HT1080 (cell line): Measurements from ENCODE around the gene PCCA. TPM values are rescaled to one million over a fixed set of nuclear protein-coding genes. Genes with fewer than 3 reads are reported as not detected.
A peak's percentile ranks its signal among the peaks of the same experiment; 100 is the strongest.
"Not testable (repeated sequence)": the region's sequence is repeated elsewhere in the genome, so short reads cannot be mapped to it uniquely, and the experiment has no call there.

ENCODE experiments used
- DNase-seq: peaks from one replicate; pipeline ENCODE4 v3.0.0-alpha.2; 2015; ENCODE audit warnings: low read depth
- total RNA-seq: library from RNA; depleted of rRNA; stranded (reverse); fragments of >200 nt; shearing (Covaris generic); gene quantifications from 2 replicates; pipeline ENCODE4 v1.2.3, GENCODE V29; 2014

PCCA gene
- total RNA-seq, 1 experiment from 2014 or later, result 17.0 TPM

DNA sequence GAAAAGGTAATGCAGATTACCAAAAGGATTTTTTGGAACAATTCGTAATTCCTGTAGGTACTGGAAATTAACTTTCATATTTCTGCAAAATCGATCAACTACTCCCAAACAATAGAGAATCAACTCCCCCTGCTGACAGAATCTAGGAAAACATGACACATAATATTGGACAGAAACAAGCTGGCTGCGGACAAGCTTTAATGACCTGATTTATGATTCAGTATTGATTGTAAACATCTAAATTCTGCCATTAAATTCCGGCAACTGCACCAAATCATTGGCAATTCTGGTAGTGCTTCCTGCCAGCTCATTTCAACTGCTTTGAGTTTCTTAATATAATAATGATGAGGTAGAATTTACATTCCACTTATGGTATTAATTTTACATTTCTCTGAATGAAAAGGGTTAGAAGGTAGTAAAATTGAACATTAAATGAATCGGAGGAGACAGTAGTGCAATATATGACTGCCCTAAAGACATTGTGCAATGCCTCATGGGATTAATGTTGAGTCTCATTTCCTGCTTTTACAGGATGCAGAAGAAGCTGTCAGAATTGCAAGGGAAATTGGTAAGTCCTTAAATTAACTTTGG lies 146.5 kb downstream of the PCCA start:
- DNase-seq, result peak; percentile 39

DNA sequence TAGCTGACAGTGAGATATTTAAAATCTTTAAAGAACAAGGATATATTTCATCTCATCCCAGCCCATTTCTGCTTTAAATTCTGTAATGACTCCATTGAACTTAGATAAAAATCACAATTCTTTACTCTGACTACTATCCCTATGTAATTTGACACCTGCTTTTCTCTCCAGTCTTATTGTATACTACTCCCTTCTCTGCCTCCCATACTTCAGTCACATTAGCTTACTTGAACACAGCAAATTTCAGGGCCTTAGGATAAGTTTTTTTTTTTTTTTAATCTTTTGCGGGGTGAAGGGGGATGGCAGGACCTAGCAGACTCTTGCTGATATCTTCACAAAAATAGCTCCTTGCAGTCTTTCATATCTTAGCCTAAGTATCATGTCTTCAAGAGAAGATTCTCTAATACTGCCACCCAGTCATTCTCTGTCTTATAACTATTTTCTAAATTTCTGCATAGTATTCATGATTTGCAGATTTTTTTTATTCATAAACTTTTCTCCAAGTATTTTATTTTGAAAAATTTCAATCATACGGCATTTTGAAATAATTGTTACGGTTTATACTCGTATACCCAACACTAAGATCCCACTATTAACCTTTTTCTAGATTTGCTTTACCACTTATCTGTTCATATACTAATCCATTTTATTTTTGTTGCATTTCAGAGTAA lies 151.4 kb downstream of the PCCA start:
- DNase-seq, result no peak

DNA sequence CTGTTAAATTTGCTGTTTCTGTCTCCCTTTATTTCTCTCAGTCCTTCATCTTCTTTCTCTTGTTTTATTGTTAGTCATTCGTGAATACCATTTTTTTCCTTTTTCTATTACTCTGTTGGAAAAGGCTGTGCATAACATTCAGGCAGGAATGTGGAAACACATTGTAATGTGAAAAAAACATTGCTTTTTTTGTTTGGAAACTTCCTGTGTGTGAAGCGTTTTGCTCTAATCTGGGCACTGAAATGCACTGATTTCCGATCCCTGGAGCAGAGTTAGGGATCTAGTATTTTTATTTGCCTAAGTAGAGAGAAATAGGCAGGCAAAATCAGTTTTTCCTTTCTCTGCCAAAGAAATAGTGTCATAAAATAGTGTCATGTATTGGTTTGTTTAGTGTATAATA lies 155.5 kb downstream of the PCCA start:
- DNase-seq, result no peak

DNA sequence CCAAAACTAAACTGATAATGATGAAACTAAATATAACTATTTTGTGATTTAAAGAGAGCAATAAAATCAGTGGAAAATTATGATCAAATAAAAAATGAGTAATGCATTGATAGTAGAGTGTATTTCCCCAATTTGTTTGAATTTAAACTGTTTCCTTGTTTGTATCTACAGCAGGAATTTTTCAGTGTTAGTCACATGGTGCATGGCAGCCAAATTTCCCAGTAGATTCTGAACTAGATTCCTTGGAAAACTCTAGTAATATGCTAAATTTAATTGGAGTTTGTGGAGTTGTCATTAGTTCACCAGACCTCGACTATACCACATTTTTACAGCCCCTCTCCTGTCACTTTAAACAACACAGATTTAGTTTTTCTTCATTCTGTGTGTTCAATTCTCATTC lies 156.2 kb downstream of the PCCA start:
- no peak for DNase-seq

DNA sequence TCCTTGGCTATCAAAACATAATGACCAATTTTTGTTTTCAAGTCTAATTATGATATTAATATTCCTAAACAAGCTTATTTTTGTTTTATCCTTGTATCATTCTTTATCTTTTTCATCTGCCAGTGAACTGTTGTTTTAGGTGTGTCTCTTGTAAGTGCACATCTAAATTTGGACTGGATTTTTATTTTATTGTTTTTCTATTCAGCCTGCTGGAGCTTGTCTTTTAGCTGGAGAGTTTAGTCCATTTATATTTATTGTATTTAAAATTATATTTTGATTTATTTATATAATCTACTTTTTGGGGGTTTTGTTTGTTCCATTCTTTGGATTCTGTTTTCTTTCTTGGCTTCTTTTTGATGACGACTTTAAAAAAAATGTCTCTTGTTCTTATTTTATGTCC lies 159.0 kb downstream of the PCCA start:
- DNase-seq, result no peak

DNA sequence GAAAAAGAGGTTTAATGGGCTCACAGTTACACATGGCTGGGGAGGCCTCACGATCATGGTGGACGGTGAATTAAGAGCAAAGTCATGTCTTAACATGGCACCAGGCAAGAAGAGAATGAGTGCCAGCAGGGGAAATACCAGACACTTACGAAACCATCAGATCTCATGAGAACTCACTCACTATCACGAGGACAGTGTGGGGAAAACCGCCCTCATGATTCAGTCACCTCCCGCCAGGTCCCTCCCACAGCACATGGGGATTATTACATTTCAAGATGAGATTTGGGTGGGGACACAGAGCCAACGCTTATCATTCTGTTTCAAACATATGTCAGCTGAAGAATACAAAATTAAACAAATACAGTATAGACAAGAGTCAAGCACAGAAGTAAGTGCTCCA lies 165.1 kb downstream of the PCCA start:
- DNase-seq, result no peak

DNA sequence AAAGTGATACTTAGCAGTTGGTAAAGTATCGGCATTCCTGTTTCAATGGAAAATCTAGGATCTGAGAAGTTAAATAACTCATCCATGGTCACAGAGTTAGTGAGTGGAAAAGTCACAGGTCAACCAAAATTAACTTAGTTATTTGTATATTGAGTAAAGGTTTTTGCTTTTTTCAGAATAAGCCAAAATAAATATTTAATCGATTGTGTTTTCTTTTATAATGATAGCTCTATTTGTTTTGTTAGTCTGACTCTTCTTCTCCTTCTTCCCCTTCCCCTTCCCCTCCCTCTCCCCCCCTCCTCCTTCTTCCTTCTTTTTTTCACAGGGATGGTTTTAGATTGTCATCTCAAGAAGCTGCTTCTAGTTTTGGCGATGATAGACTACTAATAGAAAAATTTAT lies 173.5 kb downstream of the PCCA start:
- no peak for DNase-seq

DNA sequence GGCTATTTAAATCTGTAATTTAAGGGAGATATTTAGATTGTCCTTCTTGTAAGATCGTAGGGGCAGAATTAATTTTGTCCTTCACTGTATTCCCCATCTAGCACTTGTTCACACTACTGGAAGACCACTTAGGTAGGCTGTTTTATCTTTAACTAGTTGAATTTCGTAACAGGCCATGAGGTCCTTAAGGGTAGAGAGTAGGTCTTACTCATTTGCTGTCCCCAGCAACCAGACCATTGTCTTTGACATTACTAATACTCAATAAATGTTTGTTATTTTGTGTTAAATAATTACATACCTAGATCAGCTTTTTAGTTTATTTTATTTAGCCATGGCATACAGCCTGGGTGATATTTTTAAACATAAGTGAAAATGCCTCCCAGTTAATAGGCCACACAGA lies 177.1 kb downstream of the PCCA start:
- DNase-seq, result no peak

DNA sequence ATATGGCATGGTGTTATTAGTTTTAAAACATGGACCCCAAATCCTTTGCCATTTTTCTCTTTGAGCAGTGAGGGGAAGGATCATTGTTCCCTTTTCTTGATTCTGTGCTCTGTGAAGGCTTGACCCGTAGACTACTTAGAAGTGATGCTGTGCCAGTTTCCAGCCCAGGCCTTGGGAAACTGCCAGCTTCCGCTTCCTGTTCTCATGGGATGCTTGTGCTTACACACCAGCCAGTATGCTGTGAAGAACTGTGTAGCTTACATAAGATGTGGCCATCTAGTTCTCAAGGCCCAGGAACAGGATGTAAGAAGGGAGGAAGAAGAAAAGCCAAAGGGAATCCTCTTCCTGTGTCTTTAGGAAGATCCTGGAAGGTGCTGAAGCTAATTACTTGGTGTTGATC lies 180.9 kb downstream of the PCCA start:
- peak; percentile 82 for DNase-seq

DNA sequence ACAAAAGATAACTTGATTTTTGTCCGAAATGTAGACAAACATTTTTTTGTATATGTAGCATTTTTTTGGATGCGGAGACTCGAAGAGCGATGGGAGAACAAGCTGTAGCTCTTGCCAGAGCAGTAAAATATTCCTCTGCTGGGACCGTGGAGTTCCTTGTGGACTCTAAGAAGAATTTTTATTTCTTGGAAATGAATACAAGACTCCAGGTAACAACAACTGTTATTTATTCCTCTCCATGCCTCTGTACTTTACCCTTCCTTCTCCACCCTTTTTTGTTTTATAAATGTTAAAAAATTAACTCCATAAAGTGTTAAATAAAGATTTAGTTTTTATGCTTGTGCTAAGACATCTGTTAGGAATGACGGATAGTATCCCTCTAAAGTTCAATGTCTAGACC lies 184.2 kb downstream of the PCCA start:
- DNase-seq, result no peak

DNA sequence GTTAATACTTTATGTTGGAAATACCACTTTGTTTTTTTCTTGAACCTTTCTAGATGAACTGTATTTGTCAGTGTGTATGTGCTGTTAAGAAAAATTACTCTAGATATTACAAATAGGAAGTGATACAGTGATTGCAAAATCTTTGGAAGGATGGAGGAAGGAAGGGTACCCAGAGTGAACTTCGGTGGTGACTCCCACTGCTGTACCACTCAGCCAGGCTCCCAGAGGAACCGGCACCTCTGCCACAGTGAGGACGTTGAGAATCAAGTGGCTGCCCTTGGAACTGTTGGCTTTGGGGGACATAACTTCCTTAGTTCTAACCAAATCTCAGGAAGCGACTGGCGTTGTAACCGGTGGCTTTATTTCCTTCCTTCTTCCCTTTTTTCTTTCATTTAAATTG lies 184.7 kb downstream of the PCCA start:
- DNase-seq, result no peak

DNA sequence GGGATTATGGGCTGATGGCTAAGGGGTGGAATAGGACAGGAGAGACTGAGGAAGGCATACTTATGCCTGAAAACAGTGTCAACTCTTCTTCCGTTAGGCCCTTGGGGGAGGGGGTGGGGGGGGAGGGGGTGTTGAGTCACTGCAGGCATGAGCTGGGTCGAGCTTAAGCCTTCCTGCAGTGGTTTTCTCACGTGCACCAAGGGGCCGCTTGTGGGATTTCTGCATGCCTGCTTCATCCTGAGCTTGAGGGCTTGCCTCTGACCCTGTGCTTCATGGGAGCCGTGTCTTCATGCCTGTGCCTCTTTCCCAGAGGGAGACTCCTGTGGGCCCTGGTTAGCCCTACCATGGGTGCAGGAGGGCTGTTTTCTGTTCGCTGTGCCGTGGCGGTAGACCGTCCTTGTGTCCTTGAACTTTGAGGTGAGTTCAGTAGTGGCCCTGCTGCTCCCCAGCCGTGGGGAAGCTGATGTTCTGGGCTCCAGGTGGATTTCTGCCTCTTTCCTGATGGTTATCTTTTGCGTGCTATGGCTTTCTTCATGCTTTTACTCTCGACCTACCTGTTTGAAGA lies 186.1 kb downstream of the PCCA start:
- DNase-seq, result peak; percentile 64

DNA sequence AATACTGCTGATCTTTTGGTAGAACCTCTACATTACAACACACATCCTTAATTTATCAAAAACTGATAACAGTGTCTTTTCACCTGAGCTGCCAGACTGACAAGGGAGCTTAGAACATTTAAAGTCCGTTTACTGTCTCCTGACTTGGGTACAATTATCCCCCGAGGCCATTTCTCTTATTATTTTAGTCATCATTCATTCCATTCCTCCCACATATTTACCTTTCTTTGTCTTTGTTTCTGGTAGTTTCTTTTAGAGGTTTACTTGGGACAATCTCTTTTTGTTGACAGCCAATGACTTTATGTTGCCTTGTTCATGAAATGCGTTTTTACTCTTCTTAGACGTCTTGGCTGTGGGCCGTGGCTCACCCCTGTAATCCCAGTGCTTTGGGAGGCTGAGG lies 186.9 kb downstream of the PCCA start:
- no peak for DNase-seq

DNA sequence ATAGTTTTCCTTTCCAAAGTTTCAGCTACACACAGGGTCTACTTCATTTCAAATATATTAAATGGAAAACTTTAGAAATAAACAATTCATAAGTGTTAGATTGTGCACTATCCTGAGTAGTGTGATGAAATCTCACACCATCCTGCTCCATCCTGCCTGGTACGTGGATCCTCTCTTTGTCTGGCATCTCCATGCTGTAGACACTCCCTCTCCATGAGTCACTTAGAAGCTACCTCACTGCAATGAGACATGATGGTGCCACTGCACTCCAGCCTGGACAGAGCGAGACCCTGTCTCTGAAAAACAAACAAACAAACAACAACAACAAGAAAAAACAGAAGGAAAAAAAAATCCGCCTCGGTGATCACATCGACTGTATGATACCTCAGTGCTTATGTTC lies 191.8 kb downstream of the PCCA start:
- peak; percentile 57 for DNase-seq

DNA sequence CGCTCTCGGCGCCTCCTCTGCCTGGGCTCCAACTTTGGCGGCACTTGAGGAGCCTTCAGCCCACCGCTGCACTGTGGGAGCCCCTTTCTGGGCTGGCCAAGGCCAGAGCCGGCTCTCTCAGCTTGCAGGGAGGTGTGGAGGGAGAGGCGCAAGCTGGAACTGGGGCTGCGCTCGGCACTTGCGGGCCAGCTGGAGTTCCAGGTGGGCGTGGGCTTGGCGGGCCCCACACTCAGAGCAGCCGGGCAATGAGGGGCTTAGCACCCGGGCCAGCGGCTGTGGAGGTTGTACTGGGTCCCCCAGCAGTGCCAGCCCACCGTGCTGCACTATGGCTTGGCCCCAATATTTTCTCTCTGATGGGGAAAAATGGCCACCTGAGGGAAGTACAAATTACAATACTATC lies 193.4 kb downstream of the PCCA start:
- not testable (repeated sequence) for DNase-seq

DNA sequence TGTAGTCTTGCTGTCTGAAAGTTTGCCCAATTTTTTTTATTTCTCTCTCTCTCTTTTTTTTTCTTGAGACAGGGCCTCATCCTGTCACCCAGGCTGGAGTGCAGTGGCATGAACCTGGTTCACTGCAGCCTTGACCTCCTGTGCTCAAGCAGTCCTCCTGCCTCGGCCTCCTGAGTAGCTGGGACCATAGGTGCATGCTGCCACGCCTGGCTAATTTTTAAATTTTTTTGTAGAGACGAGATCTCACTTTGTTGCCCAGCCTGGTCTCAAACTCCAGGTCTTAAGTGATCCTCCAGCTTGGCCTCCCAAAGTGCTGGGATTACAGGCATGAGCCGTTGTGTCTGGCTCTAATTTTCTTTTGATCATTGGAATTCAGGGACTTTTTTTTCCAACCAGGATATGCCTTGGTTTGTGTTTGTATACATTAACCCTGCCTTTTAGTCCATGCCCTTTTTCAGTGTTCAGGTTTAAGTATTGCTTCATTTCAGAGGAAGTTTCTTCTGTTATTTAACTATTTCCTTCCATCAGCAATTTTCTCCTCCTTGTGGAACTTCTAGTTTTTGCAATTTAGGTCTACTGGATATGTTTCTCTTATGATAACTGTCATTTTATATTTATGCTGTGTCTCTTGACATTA lies 201.4 kb downstream of the PCCA start:
- no peak for DNase-seq

DNA sequence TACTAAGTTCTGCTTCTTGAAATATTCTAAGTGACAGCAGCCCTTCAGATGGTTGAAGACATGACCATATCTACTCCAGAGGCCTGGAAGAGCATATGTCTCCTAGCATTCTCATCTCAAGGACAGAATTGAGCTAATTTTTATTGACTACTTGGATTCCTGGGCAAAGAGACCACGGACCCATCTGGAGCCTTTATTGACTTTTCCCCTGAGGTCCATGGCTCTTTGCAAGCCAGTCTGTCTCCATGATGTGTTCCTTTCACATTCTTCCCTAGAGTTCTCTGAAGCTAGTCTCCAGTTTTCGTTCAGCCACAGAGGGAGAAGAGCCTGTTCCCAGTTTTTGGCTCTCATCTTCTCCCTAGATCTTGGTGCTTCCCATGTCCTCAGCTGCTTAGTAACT lies 202.7 kb downstream of the PCCA start:
- DNase-seq, result no peak

DNA sequence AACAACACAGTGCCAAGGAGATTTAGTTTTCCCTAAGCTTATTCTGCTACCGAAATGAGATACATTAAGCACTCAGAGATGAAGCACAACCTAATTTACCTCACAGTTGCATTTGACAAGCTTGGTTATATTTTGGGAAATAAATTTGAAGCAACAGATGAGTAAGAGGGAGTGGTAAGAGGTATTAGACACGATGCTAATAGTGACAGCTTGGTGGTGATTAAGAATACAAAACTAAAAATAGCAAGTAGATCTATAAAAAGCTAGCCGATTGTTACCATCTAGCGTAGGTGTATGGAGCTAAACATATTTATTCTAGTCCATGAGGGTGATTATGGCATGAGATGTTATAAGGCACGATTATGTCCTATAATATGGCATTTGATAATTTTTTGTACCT lies 208.5 kb downstream of the PCCA start:
- no peak for DNase-seq

DNA sequence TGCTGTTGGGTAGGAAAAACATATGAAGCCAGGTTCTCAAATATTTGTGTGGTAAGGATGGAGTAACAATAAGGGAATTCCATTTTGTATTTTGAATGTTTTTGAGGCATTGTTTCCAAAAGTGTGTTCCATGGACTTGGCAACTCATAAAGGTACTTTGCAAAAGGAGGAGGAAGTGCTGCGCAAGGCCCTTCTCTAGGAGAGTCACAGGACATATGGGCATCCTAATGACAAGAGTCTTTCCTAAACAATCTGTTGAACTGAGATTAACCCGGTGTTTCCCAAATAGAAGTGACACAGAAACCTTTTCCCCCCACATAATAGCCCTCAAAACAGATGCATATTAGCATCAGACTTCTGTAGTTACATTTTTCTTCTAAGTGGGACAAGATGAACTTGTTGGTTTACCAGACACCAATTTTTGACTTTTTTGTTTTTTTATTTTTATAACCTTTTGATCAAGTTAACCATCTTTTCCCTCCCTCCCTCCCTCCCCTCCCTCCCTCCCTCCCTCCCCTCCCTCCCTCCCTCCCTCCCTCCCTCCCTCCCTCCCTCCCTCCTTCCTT lies 209.3 kb downstream of the PCCA start:
- DNase-seq, result no peak

DNA sequence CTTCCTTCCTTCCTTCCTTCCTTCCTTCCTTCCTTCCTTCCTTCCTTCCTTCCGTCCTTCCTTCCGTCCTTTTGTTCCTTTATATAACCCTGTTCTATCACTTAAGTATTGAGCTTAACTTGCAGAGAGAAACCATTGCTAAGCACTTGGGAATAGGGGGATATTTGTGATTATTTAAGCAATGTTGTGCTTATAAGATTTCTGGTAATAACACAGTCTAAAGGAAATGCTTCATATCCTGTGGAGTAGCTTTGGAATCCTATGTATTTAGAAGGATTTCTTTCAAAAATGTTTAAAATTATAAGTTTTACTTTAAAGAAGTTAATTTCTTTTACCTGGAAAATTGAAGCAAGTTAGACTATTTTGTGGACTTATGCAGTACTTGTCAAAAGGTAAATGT lies 209.8 kb downstream of the PCCA start:
- DNase-seq, result no peak

DNA sequence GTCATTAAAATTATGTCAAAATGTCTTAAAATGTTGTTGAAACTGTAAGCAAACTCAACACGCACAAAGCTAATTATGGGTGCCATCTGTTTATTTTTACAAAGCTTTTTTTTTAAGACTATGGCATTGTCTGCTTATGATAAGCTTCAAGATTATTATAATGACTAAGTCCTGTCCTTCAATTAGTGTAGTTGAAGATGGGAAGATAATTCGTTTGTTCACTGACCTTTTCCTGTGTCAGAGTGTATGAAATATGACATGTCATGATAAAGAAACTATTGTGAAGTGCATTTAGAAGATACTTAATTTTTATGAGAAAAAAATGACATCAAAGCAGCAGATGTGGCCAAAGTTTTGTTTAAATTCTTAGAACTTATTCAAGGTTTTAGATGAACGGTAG lies 211.3 kb downstream of the PCCA start:
- DNase-seq, result no peak

DNA sequence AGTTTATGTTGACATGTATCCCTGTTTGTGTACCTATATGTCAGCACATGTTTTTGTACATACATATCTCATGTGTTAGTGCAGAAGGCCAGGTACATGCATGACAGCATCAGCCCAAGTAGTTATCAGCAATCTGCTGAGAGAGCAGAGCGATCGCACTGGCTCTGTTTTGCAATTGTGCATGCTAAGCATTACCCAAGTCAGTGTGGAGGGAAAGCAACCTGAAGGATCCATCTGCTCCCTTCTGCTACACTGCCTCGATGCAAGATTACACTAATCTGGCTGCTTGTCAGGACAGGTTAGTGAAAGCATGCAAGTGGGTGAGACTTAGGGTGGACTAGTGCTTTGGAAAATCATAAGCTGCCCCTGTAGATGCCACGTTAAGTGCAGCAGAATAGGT lies 211.8 kb downstream of the PCCA start:
- DNase-seq, result no peak

DNA sequence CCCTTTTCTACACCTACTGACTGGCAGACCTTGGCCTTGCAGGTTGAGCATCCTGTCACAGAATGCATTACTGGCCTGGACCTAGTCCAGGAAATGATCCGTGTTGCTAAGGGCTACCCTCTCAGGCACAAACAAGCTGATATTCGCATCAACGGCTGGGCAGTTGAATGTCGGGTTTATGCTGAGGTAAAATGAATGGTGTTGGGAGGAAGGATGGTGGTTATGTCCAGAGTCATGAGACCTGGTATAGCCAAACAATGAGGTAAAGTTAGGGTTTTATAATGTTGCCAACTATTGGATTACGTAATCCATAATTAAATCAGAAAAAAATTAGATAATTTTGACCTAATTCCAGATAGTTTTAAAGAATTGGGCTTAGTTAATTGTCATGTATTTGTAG lies 212.5 kb downstream of the PCCA start:
- DNase-seq, result no peak
